Measurements from ENCODE around the gene TGOLN2. TPM values are rescaled to one million over a fixed set of nuclear protein-coding genes. Genes with fewer than 3 reads are reported as not detected.
A peak's percentile ranks its signal among the peaks of the same experiment; 100 is the strongest.

The TGOLN2 gene
- total and polyA plus RNA-seq, 11 donors, result 15.5 to 130 (median 82.9) TPM

- TF ChIP-seq POLR2A (IDR thresholded peaks at IDR 0.05), result no peak
- TF ChIP-seq, protein P1, sequence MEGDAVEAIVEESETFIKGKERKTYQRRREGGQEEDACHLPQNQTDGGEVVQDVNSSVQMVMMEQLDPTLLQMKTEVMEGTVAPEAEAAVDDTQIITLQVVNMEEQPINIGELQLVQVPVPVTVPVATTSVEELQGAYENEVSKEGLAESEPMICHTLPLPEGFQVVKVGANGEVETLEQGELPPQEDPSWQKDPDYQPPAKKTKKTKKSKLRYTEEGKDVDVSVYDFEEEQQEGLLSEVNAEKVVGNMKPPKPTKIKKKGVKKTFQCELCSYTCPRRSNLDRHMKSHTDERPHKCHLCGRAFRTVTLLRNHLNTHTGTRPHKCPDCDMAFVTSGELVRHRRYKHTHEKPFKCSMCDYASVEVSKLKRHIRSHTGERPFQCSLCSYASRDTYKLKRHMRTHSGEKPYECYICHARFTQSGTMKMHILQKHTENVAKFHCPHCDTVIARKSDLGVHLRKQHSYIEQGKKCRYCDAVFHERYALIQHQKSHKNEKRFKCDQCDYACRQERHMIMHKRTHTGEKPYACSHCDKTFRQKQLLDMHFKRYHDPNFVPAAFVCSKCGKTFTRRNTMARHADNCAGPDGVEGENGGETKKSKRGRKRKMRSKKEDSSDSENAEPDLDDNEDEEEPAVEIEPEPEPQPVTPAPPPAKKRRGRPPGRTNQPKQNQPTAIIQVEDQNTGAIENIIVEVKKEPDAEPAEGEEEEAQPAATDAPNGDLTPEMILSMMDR (IDR thresholded peaks at IDR 0.05), result no peak
- Histone ChIP-seq H3K36me3 (peaks cover 0 to 26% (median 5%) of the 10 kb centered on the region in 9 donors), H3K9me3 (no peaks in the 10 kb centered on the region), H3K27ac (no peak overlapping the region), H3K27me3 (no peaks in the 10 kb centered on the region), H3K4me1 (peaks cover 0 to 15% (median 5%) of the 10 kb centered on the region in 12 donors), H3K4me3 (no peak overlapping the region)
- DNase-seq (peak in 1 of 5 donors; percentile 2), ATAC-seq (no peak)
- intact Hi-C loops (cut with DNase I), result loop anchor here in 6 of 10 donors (1.0 to 10.0 kb wide), 5 partner anchors 154 to 362 kb away; partner anchors contain the start of gene TCF7L1 (in 4 of the 6)
- WGBS, 4 donors, result 56 to 63% (median 58%) methylated on average over 8 of the region's 8 CpGs
Observed at GRCh38 chr2:85286918-85287317, 40.9 kb downstream of the TGOLN2 start.

- intact Hi-C loops (cut with DNase I), result loop anchor here in 4 of 10 donors (2.0 to 10.0 kb wide), 4 partner anchors 17 to 359 kb away; partner anchors contain the start of gene TCF7L1 (in 2 of the 4)
- TF ChIP-seq, protein P1 (IDR thresholded peaks at IDR 0.05), result no peak
- 86 to 97% (median 95%) methylated on average over 8 of the region's 8 CpGs for WGBS, 4 donors
- Histone ChIP-seq H3K27ac (no peak overlapping the region), H3K36me3 (peaks cover 0 to 25% (median 5%) of the 10 kb centered on the region in 9 donors), H3K4me1 (peaks cover 0 to 17% (median 8%) of the 10 kb centered on the region in 12 donors), H3K4me3 (no peak overlapping the region), H3K27me3 (no peaks in the 10 kb centered on the region), H3K9me3 (no peaks in the 10 kb centered on the region)
- no peak for ATAC-seq
- no peak for DNase-seq
Observed at GRCh38 chr2:85283641-85284040, 44.1 kb downstream of the TGOLN2 start.

DNA sequence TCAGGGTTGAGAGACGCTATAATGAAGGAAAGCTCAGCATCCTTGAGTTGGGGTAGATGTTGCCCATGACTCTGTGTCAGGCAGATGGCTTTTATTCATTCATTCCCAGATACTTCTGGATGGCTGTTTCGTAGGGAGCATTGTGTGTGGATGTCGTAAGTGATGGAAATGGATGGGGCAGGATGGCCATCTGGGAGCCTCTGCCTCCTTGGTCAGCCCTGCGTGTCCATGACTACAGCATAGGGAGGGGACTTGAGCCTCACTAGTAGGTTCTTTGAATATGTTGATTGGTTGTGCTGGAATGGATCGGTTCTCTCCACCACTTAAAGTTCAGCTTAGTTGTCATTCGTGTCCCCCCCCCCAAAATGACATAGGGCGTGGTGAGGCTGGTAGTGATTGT lies 44.9 kb downstream of the TGOLN2 start:
- Histone ChIP-seq H3K36me3 (peaks cover 0 to 20% (median 5%) of the 10 kb centered on the region in 9 donors), H3K27ac (no peak overlapping the region), H3K9me3 (no peaks in the 10 kb centered on the region), H3K4me1 (peaks cover 0 to 24% (median 16%) of the 10 kb centered on the region in 12 donors), H3K27me3 (no peaks in the 10 kb centered on the region), H3K4me3 (no peak overlapping the region)
- DNase-seq (no peak), ATAC-seq (no peak)
- WGBS, 4 donors, result 94 to 96% (median 94%) methylated on average over 7 of the region's 7 CpGs
- TF ChIP-seq, protein P1 (IDR thresholded peaks at IDR 0.05), result no peak
- no peak for TF ChIP-seq POLR2A (IDR thresholded peaks at IDR 0.05)
- intact Hi-C loops (cut with DNase I), result loop anchor here in 3 of 10 donors (5.0 to 10.0 kb wide), 2 partner anchors 41 to 358 kb away; no protein-coding TSS in a partner anchor

DNA sequence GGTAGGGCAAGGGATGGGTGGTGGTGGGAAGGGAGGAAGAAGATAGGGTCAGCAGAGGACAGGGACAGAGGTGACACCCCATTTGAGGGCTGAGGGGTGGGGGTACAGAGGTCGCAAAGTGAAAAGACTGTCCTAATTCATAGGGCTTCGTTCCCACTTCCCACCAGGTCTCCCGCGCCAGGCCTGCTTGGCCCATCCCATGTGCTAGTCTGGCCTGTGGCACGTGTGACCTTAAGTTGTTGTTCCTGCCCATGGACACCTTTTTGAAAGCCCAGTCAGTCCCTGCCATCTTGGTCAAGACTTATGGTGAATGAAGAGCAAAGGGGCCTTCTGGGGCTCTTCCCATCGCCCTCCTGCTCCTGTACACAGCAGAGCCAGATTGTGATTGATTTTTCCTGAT lies 46.2 kb downstream of the TGOLN2 start:
- TF ChIP-seq, protein P1 (IDR thresholded peaks at IDR 0.05), result no peak
- no peak for TF ChIP-seq POLR2A (IDR thresholded peaks at IDR 0.05)
- no peak overlapping the region for H3K4me3 ChIP-seq
- ATAC-seq, result no peak
- intact Hi-C loops (cut with DNase I), result loop anchor here in 3 of 10 donors (5.0 to 10.0 kb wide), 2 partner anchors 39 to 357 kb away; no protein-coding TSS in a partner anchor
- no peak overlapping the region for H3K27ac ChIP-seq
- H3K9me3 ChIP-seq, result no peaks in the 10 kb centered on the region
- DNase-seq, result no peak
- peaks cover 0 to 13% (median 3%) of the 10 kb centered on the region in 9 donors for H3K36me3 ChIP-seq
- WGBS, 4 donors, result 80 to 94% (median 87%) methylated on average over 6 of the region's 6 CpGs
- no peaks in the 10 kb centered on the region for H3K27me3 ChIP-seq
- peaks cover 0 to 38% (median 27%) of the 10 kb centered on the region in 12 donors for H3K4me1 ChIP-seq

Measured in heart left ventricle (tissue), 16 donors.